CD4-positive, CD25-positive, alpha-beta regulatory T cell (primary cell): ENCODE results near the gene GNPDA1. TPM values are rescaled to one million over a fixed set of nuclear protein-coding genes. Genes with fewer than 3 reads are reported as not detected.

Source experiments
- ATAC-seq, 2 donors: fragments of 150-1000 bp; cut with Tn5 transposase; one replicate each; pipeline ENCODE4 v1.10.0; 2021; ENCODE audit warnings: low read depth in 2 of 2, moderate number of reproducible peaks in 2 of 2, moderate library complexity in 1 of 2
- DNase-seq, 3 donors: peaks; one replicate each; pipeline versions ENCODE4 v3.0.0 to v3.0.0-alpha.2; 2012 to 2022; ENCODE audit warnings: mixed read lengths in 1 of 3
- H3K27ac ChIP-seq: one replicate; pipeline ENCODE4 v1.7.0; 2013; ENCODE audit warnings: mild to moderate bottlenecking, low read length; ENCODE audit not compliant: insufficient read depth, poor library complexity, severe bottlenecking
- H3K27me3 ChIP-seq: one replicate; pipeline ENCODE4 v1.7.0; 2013; ENCODE audit warnings: low read length; ENCODE audit not compliant: control insufficient read depth, insufficient read depth
- H3K36me3 ChIP-seq: one replicate; pipeline ENCODE4 v1.7.0; 2013; ENCODE audit warnings: mild to moderate bottlenecking, low read length, moderate library complexity; ENCODE audit not compliant: control insufficient read depth, insufficient read depth
- H3K4me1 ChIP-seq: 2 replicates; pipeline ENCODE4 v1.7.0; 2013; ENCODE audit warnings: mild to moderate bottlenecking, low read length; ENCODE audit not compliant: insufficient read depth, control insufficient read depth, poor library complexity, severe bottlenecking
- H3K4me3 ChIP-seq: one replicate; pipeline ENCODE4 v1.7.0; 2013; ENCODE audit warnings: low read depth, mild to moderate bottlenecking, low read length, moderate library complexity
- H3K9me3 ChIP-seq, 2 experiments: 1 replicate in 1 of 2; 2 replicates in 1 of 2; pipeline ENCODE4 v1.7.0; 2013; ENCODE audit warnings: low read length in 2 of 2, mild to moderate bottlenecking in 1 of 2, moderate library complexity in 1 of 2; ENCODE audit not compliant: control insufficient read depth in 2 of 2
- H3K27ac Mint-ChIP-seq, 3 donors: one replicate each; pipeline ENCODE4 v1.8.0; 2020 to 2022; ENCODE audit warnings: mild to moderate bottlenecking in 3 of 3, mixed read lengths in 3 of 3, moderate library complexity in 2 of 3
- H3K27me3 Mint-ChIP-seq: one replicate; pipeline ENCODE4 v1.8.0; 2022; ENCODE audit warnings: mild to moderate bottlenecking, mixed read lengths
- H3K36me3 Mint-ChIP-seq: one replicate; pipeline ENCODE4 v1.8.0; 2020; ENCODE audit warnings: mixed read lengths
- H3K4me1 Mint-ChIP-seq, 4 donors: one replicate each; pipeline ENCODE4 v1.8.0; 2020 to 2022; ENCODE audit warnings: mixed read lengths in 4 of 4, mild to moderate bottlenecking in 1 of 4
- H3K4me3 Mint-ChIP-seq, 4 donors: one replicate each; pipeline ENCODE4 v1.8.0; 2020 to 2022; ENCODE audit warnings: mild to moderate bottlenecking in 4 of 4, mixed read lengths in 4 of 4, moderate library complexity in 3 of 4
- H3K9me3 Mint-ChIP-seq, 7 donors: one replicate each; pipeline ENCODE4 v1.8.0; 2020 to 2022; ENCODE audit warnings: mixed read lengths in 7 of 7, mild to moderate bottlenecking in 3 of 7, moderate library complexity in 2 of 7
- polyA plus RNA-seq, 4 donors: library from polyadenylated mRNA; unstranded; fragments of 300-500 nt; fragmentation: Illumina TruSeq; gene quantifications; one replicate each; pipeline ENCODE4 v1.2.3, GENCODE V29; 2021
- total RNA-seq: library from RNA; stranded (reverse); gene quantifications from one replicate; pipeline ENCODE4 v1.2.3, GENCODE V29; 2022

Gene GNPDA1
- total and polyA plus RNA-seq, 5 donors from 2014 or later: 7.7 to 25.4 (median 22.1) TPM

GRCh38 chr5:142017832-142018427, 5.1 kb upstream of the GNPDA1 start:
- H3K4me3 ChIP-seq: no peak overlapping the region
- Mint-ChIP-seq H3K27ac (peak overlapping the region in 2 of 3 donors; percentile 38 to 56), H3K36me3 (no peaks in the 10 kb centered on the region), H3K27me3 (no peaks in the 10 kb centered on the region), H3K4me3 (peak overlapping the region in 1 of 4 donors; percentile 17), H3K4me1 (peaks cover 18 to 56% (median 35%) of the 10 kb centered on the region in 4 donors), H3K9me3 (no peaks in the 10 kb centered on the region)
- H3K4me1 ChIP-seq: peaks cover 49% of the 10 kb centered on the region
- H3K9me3 ChIP-seq: no peaks in the 10 kb centered on the region
- no peak for ATAC-seq
- H3K27ac ChIP-seq: no peak overlapping the region
- H3K27me3 ChIP-seq: no peaks in the 10 kb centered on the region
- DNase-seq: no peak
- H3K36me3 ChIP-seq: no peaks in the 10 kb centered on the region

- Mint-ChIP-seq H3K27me3 (no peaks in the 10 kb centered on the region), H3K4me1 (peaks cover 18 to 65% (median 37%) of the 10 kb centered on the region in 4 donors), H3K27ac (peak overlapping the region; percentile 72 to 86 (median 82)), H3K36me3 (no peaks in the 10 kb centered on the region), H3K9me3 (no peaks in the 10 kb centered on the region), H3K4me3 (peak overlapping the region; percentile 30 to 91 (median 76))
- Histone ChIP-seq H3K27ac (peak overlapping the region; percentile 76), H3K4me1 (peaks cover 60% of the 10 kb centered on the region), H3K27me3 (no peaks in the 10 kb centered on the region), H3K36me3 (no peaks in the 10 kb centered on the region), H3K4me3 (peak overlapping the region; percentile 60), H3K9me3 (no peaks in the 10 kb centered on the region)
- DNase-seq (peak in 1 of 3 donors; percentile 70), ATAC-seq (no peak)
Measured at GRCh38 chr5:142016556-142016955, 3.7 kb upstream of the GNPDA1 start.

DNA sequence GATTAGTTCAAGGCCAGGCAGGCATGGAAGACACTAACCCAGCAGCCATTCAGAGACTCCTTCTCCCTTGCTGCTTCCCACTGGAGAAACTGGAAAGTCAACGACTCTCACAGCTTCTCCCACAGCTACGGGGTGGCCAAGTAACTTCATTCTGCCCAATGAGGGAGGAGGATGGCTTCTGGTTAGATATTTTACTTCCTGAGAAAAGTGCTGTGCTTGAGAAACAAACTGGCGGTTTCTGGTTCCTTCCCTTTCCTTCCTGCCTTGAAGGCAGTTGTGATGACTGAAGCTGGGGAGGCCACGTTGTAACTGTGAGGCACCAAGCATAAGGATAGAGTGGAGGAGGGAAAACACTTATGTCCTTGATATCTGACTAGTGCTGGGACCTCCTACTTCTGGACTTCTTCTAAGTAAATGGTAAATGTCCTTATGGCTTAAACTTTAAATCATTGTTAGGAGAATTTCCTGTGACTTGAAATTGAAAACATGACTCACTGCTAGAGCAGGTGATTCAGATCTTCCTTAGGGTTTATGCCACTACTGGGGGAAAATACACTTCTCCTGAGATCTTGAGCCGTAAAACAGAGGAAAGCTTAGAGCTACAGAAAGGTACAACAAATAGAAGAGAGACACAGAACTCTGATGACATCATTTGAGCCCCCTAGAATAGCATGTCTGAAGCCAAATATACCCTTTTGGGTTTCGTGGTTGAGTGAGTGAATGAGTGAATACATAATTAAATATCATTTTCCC, 3.1 kb upstream of the GNPDA1 start:
- Histone ChIP-seq H3K4me3 (peak overlapping the region; percentile 60), H3K9me3 (no peaks in the 10 kb centered on the region)
- H3K27ac Mint-ChIP-seq: peak overlapping the region; percentile 72 to 86 (median 82)

GRCh38 chr5:142014911-142015584, 2.2 kb upstream of the GNPDA1 start:
- peak; percentile 41 to 86 (median 72) for DNase-seq
- H3K4me1 ChIP-seq: peaks cover 60% of the 10 kb centered on the region

More for the DNA sequence above, 3.1 kb upstream of the GNPDA1 start:
- H3K4me3 Mint-ChIP-seq: peak overlapping the region; percentile 66 to 91 (median 85)
- Histone ChIP-seq H3K36me3 (no peaks in the 10 kb centered on the region), H3K27me3 (no peaks in the 10 kb centered on the region), H3K4me1 (peaks cover 60% of the 10 kb centered on the region), H3K27ac (peak overlapping the region; percentile 76)
- H3K9me3 Mint-ChIP-seq: no peaks in the 10 kb centered on the region
- peak; percentile 6 to 22 for ATAC-seq
- H3K27me3 Mint-ChIP-seq: no peaks in the 10 kb centered on the region
- no peaks in the 10 kb centered on the region for H3K36me3 Mint-ChIP-seq
- peak in 2 of 3 donors; percentile 15 to 78 for DNase-seq
- H3K4me1 Mint-ChIP-seq: peaks cover 18 to 65% (median 37%) of the 10 kb centered on the region in 4 donors

GRCh38 chr5:142013734-142014521, 1.1 kb upstream of the GNPDA1 start:
- Mint-ChIP-seq H3K9me3 (no peaks in the 10 kb centered on the region), H3K36me3 (no peaks in the 10 kb centered on the region), H3K27ac (peak overlapping the region; percentile 82 to 93 (median 91)), H3K27me3 (no peaks in the 10 kb centered on the region), H3K4me3 (peak overlapping the region; percentile 28 to 94 (median 90)), H3K4me1 (peaks cover 18 to 67% (median 40%) of the 10 kb centered on the region in 4 donors)
- H3K4me1 ChIP-seq: peaks cover 60% of the 10 kb centered on the region
- H3K9me3 ChIP-seq: no peaks in the 10 kb centered on the region
- DNase-seq: no peak
- no peaks in the 10 kb centered on the region for H3K27me3 ChIP-seq
- H3K4me3 ChIP-seq: no peak overlapping the region
- no peaks in the 10 kb centered on the region for H3K36me3 ChIP-seq
- no peak for ATAC-seq
- H3K27ac ChIP-seq: peak overlapping the region; percentile 70

More at GRCh38 chr5:142014911-142015584, 2.2 kb upstream of the GNPDA1 start:
- H3K36me3 ChIP-seq: no peaks in the 10 kb centered on the region
- no peaks in the 10 kb centered on the region for H3K36me3 Mint-ChIP-seq
- H3K9me3 ChIP-seq: no peaks in the 10 kb centered on the region
- no peaks in the 10 kb centered on the region for H3K27me3 Mint-ChIP-seq
- peak overlapping the region; percentile 60 for H3K4me3 ChIP-seq
- H3K27me3 ChIP-seq: no peaks in the 10 kb centered on the region
- ATAC-seq: peak; percentile 40 to 66
- H3K4me1 Mint-ChIP-seq: peaks cover 18 to 65% (median 37%) of the 10 kb centered on the region in 4 donors
- peak overlapping the region; percentile 76 for H3K27ac ChIP-seq
- no peaks in the 10 kb centered on the region for H3K9me3 Mint-ChIP-seq
- H3K27ac Mint-ChIP-seq: peak overlapping the region; percentile 82 to 91 (median 86)
- peak overlapping the region; percentile 66 to 91 (median 85) for H3K4me3 Mint-ChIP-seq

- H3K9me3 Mint-ChIP-seq: no peaks in the 10 kb centered on the region
- peaks cover 54% of the 10 kb centered on the region for H3K4me1 ChIP-seq
- H3K27ac ChIP-seq: peak overlapping the region; percentile 70
- peak overlapping the region; percentile 46 to 88 (median 85) for H3K27ac Mint-ChIP-seq
- peak overlapping the region; percentile 79 to 94 (median 86) for H3K4me3 Mint-ChIP-seq
- peaks cover 22 to 62% (median 40%) of the 10 kb centered on the region in 4 donors for H3K4me1 Mint-ChIP-seq
- H3K27me3 Mint-ChIP-seq: no peaks in the 10 kb centered on the region
- no peaks in the 10 kb centered on the region for H3K27me3 ChIP-seq
- peak overlapping the region; percentile 85 for H3K4me3 ChIP-seq
- no peaks in the 10 kb centered on the region for H3K36me3 ChIP-seq
- no peaks in the 10 kb centered on the region for H3K9me3 ChIP-seq
- ATAC-seq (peak in 1 of 2 donors; percentile 5), DNase-seq (peak in 2 of 3 donors; percentile 17 to 72)
- no peaks in the 10 kb centered on the region for H3K36me3 Mint-ChIP-seq
Measured at GRCh38 chr5:142012186-142012785, 541 bp downstream of the GNPDA1 start.
